Medulla oblongata (tissue), 1 donor: ENCODE measurements around the gene CHD9NB.
"Not testable (repeated sequence)": the region's sequence is repeated elsewhere in the genome, so short reads cannot be mapped to it uniquely, and the experiment has no call there.

Source experiments
- DNase-seq: peaks from one replicate; pipeline ENCODE4 v3.0.0-alpha.2; 2015; ENCODE audit errors: extremely low spot score

The CHD9NB gene

DNA sequence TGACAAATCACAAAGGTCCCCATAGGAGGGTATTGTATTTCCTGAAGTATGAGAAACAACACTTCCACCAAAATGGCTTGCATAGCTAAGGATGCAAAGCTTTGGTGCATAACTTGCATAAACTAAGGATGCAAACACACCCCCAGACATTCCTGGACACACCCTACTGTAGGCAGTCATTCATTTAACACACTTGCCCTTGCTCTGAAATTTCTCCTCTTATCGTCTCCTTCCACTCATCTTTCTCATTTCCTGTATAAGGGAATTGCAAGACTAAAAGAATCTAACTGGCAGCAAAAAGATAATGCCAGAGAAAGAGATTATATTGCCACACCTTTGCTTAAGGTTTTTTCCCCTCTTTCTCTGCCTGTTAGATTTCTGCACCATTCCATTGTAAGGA lies 30.4 kb upstream of the CHD9NB start:
- no peak for DNase-seq

DNA sequence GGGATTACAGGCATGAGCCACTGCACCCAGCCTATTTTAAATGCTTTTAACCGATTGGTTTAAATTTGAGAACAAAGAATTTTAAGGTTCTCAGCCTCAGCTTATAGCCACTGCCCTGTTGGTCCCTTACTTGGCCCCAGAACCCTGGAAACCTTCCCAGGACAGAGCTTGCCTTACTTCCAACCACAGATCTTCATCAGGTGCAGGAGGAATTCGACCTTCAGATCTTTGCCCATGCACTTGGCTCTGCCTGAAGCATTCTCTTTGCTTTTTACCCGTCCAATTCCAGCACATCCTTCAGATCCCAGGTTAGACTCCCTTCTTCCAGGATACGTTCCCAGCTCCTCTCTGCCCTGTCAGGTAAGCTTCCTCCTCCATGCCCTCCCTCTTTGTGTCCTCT lies 29.8 kb upstream of the CHD9NB start:
- no peak for DNase-seq

DNA sequence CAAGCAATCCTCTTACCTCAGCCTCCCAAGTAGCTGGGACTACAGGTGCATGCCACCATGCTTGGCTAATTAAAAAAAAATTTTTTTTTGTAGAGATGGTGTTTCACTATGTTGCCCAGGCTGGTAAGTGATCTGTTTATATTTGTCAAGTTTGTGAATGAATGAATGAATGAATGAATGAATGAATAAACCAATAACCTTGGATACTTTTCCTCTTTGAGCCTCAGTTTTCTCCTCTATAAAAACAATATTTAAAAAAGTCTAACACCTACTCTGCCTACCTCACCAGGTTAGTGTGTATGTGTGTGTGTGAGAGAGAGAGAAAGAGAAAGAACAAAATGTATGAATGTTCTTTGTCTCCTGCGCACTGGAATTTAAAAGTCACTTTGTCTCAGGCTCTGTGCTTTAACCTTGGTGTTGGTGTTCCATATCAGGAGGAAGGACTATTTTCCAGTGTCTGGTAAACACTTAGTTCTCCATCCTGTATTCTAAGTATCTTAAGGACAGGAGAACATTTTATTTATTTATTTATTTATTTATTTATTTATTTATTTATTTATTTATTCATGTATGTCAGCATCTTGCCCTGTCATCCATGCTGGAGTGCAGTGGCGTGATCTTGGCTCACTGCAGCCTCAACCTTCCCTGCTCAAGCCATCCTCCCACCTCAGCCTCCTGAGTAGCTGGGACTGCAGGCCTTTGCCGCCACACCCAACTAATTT lies 29.1 kb upstream of the CHD9NB start:
- no peak for DNase-seq

DNA sequence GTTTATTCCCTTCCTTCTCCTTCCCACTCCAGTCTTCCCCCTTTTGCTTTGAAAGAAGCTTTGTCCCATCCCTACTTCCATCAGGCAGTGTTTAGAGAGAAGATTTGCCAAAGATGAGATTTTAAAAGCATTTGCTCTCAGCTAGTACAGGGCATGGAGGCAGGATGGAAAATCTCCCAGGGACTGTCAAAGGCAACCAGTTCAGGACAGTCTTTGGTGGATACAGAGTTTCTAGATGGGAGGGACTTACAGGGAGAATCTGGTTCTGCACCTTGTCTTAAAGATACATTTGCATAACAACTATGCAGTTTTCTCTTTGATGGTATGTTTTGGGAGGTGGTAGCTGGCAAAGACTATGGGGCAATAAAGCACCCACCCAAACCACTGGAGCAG lies 28.3 kb upstream of the CHD9NB start:
- DNase-seq, result no peak

DNA sequence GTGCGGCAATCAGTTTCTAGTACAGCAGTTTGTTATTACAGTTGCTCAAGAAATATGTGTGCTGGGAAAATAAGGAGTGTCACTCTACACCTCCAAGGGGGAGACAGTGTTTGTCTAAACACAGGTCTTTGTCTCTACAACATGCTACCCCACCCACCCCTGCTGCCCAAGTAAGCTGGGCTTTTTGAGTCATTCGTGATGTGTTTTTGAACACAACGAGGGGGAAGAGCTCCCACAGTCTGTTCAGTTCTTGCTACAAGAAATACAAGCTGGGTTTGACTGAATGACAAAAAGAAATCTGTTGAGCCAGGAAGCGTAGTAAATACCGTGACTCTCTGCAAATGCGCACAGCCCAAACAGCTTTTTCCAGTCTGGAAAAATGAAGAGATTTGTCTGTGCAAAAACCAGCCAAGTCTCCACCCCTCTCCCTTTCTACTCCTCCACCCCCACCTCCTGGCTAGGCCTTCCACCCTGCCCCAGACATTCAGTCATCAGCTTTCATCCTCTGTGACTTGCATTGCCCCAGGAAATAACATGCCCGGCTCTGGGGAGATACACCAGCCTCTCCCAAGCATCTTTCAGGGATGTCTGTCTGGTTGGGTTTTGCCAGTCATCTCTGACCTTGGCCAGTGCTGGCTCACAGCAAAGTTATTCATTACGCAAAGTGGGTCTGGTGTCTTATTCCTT lies 27.8 kb upstream of the CHD9NB start:
- peak; percentile 50 for DNase-seq

DNA sequence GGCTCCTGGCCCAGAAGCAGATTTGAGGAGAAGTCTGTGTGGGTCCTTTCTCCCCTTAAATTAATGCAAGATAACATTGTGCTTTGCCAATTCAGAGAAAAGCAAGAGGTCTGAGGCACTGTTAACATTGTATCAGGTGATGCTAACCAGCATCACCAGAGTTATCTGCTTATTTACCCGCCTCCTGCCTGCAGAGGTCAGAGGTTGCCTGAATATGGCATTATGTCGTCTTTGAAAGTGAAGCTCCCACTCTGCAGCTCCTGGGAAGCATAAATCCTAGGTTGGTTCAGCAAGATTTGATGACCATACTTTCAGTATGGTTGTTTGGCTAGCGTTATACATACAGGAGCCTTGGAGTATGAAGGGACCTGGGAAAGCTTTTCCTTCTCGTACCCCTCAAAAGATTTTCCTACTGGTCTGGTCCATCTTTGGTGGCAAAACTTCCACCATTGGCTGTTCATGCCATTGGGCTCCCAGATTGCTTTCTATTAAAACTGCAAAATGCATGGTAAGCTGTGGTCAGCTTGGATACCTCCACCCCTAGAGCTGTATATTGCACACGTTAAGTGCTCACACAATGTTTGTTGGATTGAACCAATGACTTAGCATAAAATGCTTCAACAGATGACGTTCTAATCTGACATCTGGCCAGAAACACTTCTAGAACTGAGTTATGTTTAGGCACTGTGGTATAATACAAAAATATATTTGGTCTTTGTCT lies 26.2 kb upstream of the CHD9NB start:
- DNase-seq, result no peak

DNA sequence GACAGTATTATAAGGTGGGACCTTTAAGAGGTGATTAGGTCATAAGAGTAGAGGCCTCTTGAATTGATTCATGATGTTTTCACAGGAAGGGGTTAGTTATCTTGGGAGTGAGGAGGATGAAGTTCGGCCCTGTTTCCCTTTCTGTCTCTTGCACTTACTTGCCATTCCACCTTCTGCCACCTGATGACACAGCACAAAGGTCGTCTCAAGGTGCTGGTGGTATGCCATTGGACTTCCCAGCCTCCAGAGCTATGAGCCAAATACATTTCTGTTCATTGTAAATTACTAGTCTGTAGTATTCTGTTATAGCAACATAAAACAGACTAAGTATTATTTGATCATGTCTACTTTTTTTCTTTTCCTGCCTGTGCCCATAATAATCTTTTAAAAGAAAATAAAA lies 25.6 kb upstream of the CHD9NB start:
- no peak for DNase-seq

DNA sequence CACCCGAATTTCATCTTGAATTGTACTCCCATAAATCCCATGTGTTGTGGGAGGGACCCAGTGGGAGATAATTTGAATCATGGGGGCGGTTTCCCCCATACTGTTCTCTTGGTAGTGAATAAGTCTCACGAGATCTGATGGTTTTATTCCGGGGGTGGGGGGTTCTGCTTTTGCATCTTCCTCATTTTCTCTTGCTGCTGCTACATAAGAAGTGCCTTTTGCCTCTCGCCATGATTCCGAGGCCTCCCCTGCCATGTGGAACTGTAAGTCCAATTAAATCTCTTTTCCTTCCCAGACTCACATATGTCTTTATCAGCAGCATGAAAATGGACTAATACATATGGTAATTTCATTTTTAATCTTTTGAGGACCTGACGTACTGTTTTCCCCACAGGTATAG lies 22.8 kb upstream of the CHD9NB start:
- not testable (repeated sequence) for DNase-seq

DNA sequence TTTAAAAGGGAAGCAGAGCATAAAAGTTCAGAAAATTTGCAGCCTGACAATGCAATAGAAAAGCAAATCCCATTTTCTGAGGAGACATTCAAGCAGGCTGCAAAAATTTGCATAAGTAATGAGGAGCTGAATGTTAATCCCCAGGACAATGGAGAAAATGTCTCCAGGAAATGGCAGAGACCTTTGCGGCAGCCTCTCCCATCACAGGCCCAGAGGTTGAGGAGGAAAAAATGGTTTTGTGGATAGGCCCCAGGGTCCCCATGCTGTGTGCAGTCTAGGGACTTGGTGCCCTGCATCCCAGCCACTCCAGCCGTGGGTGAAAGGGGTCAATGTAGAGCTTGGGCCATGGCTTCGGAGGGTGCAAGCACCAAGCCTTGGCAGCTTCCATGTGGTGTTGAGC lies 21.6 kb upstream of the CHD9NB start:
- DNase-seq, result not testable (repeated sequence)

DNA sequence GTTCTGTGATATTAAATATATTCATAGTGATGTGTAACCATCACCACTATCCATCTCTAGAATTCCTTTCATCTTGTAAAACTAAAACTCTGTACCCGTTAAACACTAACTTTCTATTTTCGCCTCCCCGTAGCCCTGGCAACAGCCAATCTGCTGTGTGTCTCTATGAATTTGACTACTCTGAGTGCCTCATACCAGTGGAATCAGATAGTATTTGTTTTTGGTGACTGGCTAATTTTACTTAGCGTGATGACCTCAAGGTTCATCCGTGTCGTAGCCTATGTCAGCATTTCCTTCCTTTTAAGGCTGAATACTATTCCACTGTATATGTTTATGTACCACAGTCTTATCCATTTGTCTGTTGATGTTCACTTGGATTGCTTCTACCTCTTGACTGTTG lies 20.3 kb upstream of the CHD9NB start:
- no peak for DNase-seq

DNA sequence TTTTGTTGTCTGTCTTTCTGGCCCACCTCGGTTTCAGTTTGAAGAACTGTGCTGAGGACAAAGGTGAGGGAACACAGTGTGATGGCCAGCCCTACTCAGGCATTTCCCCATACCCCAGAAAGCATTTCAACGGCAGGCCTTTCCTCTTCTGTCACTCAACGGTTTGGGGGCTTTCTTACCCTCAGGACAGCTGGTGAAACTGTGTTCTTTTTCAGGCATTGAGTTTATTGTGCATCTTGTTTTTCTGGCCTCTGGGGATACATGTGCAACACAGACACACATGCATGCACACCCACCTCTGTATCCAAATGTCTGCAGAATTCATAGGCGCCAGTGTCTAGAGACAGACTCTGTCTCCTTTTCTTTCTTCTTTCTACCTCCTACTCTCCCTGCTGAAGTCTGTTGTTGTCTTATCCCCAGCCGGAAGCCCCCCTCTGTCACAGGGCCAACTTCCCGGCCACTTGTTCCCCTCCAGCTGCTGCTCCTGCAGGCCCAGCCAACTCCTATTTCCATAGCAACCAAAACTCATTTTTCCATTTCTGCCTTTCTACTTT lies 19.1 kb upstream of the CHD9NB start:
- DNase-seq, result peak; percentile 23

DNA sequence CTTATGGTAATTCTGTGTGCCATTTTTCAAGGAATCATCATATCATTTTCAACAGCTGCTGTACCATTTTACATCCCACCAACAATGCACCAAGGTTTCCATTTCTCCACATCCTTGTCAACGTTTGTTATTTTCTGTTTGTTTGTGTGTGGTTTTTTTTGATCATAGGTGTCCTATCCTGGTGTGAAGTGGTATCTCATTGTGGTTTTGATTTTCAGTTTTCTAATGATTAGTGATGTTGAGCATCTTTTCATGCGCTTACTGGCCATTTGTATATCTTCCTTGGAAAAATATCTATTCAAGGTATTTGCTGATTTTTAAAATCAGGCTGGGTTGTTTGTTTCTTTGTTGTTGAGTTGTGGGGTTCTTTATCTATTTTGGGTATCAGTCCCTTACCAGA lies 17.1 kb upstream of the CHD9NB start:
- no peak for DNase-seq

DNA sequence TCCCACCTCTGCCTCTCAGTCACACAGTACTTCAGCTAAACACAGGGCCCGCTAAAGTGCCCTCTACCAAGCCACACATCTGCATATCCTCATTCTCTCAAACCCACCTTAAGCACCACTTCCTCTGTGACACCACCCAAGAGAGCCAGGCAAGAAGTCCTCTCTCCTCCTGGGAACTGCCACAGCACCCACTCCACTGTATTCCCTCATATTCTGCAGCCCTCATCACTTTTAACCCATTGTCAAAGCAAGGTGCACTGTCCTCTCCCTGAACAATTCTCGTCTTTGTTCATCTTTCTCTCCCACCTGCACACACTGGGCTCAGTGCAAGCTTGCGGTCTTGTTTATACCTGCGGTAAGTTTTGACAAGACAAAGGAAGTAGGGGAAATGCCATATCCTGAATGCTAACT lies 15.7 kb upstream of the CHD9NB start:
- no peak for DNase-seq

DNA sequence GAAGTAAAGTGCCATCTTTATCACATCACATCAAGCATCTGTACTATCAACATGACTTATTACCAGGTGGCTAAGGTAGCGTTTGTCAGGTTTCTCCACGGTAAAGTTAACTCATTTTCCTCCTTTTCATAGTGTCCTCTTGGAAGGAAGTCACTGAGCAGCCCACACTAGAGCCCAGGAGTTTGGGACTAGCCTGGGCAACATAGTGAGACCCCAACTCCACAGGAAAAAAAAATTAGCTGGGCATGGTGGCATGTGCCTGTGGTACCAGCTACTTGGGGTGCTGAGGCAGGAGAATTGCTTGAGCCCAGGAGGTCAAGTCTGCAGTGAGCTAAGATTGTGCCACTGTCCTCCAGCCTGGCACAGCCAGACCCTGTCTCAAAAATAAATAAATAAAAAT lies 15.0 kb upstream of the CHD9NB start:
- DNase-seq, result no peak

DNA sequence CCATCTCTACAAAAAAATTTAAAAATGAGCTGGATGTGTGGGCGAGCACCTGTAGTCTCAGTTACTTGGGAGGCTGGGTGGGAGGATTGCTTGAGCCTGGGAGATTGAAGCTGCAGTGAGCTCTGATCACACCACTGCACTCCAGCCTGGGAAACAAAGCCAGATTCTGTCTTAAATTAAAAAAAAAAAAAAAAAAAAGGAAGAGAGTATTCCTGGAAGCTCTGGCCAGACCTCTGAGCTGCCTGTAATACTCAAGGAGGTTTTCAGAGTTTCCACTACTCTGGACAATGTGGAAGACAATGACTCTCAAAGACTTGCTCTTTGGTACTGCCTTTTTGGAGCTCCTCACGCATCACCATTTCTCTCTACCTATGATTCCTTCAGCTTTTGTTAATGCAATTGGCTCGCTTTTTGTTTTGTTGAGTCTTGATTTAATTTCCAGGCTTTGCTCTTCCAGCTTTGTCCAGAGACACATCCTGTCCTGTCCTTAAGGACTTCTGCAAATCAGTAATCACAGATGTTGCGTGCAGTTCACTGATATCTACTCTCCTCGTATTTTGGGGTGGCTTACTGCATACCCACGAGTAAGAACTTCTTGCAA lies 12.9 kb upstream of the CHD9NB start:
- DNase-seq, result no peak

DNA sequence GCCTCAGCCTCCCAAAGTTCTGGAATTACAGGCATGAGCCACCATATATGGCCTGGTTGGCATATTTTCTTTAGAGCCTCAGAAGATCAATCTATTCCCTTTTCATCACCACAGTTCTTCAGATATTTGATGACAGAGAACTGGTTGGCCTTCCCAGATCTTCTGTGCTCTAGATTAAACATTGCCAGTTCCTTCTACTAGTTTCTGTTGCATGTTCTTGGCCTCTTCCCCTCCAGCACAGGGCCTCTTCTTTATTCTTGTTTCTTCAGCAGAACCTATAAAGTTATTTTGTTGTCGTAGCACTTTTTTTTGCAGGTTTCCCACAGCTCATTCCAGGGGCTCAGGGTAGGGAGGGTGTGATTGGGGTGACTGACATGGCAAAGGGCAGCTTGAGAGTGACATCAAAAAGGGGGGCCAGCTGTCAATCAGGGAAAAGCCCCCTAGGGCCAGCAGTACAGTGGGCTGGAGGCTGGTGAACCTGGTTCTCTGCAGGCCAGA lies 11.4 kb upstream of the CHD9NB start:
- peak; percentile 22 for DNase-seq

DNA sequence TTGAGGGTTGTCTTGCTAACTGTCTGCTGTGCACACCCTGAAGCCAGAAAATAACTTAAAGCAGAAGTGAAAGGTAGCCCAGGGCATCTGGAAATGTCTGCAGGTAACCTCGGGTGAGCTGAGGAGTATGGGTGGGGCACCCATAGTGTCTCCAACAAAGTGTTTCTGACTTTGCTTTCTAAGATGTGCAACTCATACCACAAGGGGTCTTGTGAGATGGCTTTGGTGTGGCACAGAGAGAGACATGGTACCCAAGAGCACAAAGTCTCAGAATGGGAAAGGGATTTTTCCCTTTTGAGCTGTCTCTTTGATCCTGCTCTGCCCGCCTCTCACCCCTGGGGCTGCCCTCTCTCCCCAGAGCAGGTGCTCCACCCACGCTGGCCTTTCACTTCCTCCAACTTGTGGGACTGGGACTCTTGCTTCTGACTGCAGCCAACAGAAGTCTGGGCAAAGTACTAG lies 9.0 kb upstream of the CHD9NB start:
- peak; percentile 74 for DNase-seq

DNA sequence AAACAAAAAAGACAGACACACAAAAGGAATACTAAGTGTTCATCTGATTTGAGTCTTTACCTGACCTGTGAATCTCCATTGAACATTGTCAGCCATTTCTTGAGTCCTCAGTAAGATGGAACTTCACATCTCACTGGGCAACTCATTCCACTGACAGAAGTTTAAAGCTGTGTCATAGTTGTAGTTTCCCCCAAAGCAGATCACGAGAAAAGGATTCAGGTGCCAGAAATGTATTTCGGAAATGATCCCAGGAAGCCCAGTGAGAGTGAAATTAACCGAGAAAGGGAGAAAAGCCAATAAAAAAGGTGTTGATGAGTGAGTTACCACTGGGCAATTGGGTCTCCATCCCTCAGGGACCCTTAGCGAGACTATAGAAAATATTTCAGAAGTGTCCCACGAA lies 8.6 kb upstream of the CHD9NB start:
- DNase-seq, result no peak

DNA sequence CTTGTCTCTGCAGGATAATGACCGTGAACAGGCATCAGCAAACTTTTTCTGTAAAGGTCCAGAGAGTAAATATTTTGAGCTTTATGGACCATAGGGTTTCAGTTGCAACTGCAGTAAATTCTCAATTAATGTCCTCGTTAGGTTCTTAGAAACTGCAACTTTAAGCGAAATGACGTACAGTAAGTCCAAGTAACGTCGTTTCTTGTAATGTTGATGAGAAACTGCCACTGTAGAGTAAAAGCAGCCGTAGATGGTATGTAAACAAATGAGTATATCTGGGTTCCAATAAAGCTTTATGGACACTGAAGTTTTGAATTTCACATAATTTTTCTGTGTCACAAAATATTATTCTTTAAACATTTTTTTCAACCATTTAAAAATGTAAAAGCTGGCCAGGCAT lies 7.0 kb upstream of the CHD9NB start:
- DNase-seq, result no peak

DNA sequence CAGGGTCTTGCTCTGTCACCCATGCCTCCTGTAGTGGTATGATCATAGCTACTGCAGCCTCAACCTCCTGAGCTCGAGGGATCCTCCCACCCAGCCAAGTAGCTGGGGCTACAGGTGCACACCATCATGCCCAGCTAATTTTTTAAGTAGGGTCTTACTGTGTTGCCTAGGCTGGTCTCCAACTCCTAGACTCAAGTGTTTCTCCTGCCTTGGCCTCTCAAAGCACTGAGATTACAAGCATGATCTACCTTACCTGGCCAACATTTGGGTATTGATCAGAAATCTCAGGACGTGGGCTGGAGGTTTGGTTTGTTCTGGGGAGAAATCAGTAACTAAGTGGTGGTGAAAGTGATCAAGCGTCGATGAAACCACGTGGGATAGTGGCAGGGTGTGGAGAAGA lies 6.2 kb upstream of the CHD9NB start:
- no peak for DNase-seq

DNA sequence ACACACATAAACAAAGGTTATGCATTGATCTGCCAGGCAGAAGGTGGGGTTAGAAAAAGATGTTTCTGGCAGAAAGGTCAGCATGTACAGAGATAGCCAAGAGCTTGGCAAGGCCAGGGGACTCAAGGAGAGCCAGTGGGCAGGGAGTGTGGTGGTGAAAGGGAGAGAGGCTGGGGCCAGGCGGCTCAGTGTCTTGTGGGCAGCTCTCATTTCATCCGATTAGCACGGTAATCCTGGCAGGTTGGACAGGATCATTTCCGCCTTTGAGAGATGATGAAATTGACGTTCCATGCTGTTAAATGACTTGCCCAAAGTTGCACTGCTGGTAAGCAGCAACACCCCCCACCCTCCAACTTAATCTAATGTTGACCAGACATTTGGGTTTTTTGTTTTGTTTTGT lies 5.7 kb upstream of the CHD9NB start:
- no peak for DNase-seq

DNA sequence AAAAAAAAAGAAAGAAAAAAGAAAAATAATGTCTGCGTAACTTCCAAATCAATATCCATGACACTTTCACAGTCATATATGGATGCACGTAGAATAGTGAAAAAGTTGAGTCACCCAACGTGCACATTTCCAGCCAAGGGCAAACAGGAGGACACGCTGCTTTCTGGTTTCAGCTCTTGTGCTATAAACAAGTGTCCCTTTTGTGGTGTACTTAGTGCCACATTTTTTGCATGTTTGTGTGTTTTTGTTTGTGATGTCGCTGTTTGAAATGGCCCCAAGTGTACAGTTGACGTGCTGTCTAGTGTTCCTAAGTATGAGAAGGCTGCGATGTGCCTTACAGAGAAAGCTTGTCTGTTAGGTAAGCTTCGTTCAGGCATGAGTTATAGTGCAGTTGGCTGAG lies 5.0 kb upstream of the CHD9NB start:
- DNase-seq, result no peak
